Cerebellar nuclear complex (tissue), 1 donor: Measurements from ENCODE around the gene TADA3.
"Not testable (repeated sequence)": the region's sequence is repeated elsewhere in the genome, so short reads cannot be mapped to it uniquely, and the experiment has no call there.

Experiments used
- DNase-seq, 2 experiments: peaks; one replicate each; lab custom pipeline; 2025; lab: John Stamatoyannopoulos, UW

Gene TADA3

DNA sequence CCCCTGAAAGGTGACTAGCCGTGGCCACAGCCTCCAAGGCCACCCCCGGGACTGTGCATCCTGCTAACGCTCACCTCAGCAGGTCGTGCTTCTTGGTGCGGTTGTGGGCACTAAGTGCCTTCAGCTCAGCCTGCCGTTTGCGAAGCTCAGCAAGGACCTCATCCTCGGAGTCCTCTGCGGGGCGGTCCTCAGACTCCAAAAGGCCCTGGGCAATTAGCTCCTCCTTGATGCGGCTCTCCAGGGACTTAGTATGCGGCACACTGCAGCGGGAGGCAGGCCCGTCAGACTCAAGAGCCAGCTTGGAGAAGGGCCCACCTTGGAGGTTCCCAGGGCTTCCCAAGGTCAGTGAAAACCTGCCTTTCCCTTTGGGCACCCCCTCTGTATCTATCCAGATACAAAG is 8.3 kb downstream of the TADA3 start:
- no peak for DNase-seq

DNA sequence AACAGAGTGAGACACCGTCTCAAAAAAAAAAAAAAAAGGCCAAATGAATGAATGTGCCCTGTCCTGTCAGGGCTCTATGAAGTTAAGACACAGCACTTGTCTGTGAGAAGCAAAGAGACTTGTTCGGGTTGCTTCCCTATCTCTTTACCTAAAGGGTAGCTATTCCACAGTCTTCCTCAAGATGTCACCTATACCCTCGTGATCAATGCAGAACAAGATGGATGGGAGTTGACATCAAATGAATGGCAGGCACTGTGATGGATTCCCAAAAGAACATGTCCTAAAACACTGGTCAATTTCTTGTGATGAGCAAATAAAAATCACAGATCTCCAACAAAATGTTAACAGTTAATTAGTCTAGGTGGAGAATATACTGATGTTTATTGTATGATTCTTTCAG is 9.5 kb downstream of the TADA3 start:
- DNase-seq, result no peak

DNA sequence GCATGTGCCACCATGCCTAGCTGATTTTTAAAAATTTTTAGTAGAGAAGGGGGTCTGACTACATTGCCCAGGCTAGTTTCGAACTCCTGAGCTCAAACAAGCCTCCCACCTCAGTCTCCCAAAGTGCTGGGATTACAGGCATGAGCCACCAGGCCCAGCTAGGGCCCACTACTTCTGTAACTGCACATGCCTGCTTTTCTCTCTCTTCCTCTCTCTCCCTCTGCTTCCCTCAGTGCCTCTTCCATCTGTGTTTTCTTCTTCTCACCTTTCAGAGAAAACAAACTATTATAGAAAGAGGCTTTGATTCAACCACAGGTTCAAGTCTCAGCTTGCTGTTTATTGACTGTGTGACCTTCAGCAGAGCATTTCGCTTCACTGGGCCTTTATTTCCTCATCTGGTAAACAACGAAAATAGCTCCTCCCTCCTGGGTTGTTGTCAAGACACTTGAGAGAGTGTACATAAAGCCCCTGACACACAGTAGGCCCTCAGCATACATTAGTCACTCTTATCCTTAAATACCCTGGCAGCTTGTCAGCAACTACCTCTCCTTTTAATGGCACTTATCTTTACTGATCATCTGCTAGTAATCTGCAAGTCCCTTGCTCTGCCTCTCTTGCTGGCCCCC is 10.2 kb downstream of the TADA3 start:
- DNase-seq, result no peak

DNA sequence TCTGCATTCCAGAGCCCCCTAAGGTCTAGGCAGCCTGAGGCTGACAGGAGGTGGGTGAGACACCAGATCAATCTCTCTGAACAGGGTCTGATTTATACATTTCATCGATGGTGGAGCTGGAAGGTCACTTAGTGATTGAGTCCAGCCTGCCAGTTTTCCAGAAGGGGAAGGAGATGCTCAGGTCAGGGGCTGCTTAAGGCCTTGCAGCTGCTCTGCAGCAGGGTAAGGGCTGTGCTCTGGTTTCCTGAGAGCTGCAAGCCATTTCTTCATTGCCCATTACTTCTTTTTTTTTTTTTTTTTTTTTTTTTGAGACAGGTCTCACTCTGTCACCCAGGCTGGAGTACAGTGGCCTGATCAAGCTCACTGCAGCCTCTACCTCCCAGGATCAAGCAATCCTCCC is 10.7 kb downstream of the TADA3 start:
- no peak for DNase-seq

DNA sequence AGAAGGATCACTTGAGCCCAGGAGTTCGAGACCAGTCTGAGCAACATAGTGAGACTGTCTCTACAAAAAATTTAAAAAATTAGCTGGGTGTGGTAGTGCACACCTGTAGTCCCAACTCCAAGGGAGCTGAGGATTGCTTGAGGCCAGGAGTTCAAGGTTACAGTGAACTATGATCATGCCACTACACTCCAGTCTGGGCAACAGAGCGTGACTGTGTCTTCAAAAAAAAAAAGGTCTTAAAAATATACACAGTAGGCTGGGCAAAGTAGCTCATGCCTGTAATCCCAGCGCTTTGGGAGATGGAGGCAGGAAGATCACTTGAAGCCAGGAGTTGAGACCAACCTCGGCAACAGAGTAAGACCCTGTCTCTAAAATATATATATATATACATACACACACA is 11.4 kb downstream of the TADA3 start:
- DNase-seq, result no peak

DNA sequence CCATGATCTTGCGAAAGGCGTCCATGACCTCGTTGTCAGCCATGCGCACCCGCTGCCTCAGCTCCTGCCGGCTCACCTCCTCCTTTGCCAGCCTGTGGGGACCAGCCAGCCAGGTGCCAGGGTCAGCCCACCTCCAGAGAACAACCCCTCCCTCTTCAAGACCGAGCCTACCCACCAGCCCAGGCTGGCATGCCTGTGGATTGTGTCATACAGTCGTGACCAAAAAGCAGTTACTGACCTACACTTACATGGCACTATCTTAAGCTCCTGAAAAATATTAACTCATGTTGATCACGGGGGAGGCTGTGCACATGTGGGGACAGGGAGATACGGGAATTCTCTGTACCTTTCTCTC is 11.8 kb downstream of the TADA3 start:
- no peak for DNase-seq

DNA sequence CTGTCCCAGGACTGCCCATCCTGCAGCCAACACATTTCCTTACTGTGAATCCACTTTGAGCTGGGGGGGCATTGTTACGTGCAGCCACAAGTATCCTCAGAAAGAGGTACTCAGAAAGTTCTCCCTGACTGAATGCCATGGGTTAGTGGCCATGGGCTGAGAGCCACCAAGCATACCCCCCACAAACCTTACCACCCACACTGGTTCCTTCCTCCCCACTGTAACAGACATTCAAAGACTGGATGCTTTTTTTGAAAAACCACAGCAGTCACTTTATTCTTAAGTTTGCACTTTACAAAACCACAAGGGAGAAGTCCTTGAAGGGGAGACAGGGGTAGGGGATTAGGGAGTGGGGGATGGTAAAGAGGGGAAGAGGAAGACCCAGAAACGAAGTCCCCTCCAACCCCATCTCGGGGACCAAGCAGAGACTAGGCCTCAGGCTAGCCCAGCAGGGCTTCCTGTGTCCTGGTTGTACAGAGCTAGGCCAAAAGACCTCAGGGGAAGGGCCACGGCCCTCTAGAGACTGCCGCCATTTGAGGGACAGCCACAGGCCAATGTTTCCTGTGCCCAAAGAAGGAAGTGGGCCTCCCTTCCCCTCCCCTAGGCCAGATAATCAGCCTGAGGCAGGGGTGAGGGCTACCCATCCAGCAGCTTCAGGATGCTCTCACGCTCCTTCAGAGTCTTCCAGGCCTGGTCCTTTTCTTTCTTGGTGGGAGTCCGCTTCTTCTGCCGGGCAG is 12.4 kb downstream of the TADA3 start:
- DNase-seq, result no peak

DNA sequence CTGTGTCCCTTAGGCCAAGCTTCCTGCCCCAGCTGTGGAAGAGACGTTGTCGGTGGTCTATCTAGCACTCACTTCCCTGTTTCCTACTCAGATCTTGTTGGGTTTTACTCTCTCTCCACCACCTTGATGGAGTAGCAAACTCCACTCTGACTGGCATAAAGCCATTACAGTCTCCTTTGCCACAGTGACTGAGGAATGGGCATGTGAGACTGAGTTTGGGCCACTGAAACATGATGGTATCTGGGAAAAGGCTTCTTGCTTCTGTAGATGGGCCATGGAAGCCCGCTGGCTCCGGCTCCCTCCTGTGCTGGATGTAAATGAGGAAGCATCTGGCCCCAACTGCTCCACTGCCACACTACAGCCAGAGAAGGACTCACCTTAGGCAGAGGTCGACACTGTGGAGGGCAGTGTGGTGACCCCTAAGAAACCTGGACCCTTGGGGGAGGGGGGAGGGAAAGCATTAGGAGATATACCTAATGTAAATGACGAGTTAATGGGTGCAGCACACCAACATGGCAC is 13.1 kb downstream of the TADA3 start:
- no peak for DNase-seq

DNA sequence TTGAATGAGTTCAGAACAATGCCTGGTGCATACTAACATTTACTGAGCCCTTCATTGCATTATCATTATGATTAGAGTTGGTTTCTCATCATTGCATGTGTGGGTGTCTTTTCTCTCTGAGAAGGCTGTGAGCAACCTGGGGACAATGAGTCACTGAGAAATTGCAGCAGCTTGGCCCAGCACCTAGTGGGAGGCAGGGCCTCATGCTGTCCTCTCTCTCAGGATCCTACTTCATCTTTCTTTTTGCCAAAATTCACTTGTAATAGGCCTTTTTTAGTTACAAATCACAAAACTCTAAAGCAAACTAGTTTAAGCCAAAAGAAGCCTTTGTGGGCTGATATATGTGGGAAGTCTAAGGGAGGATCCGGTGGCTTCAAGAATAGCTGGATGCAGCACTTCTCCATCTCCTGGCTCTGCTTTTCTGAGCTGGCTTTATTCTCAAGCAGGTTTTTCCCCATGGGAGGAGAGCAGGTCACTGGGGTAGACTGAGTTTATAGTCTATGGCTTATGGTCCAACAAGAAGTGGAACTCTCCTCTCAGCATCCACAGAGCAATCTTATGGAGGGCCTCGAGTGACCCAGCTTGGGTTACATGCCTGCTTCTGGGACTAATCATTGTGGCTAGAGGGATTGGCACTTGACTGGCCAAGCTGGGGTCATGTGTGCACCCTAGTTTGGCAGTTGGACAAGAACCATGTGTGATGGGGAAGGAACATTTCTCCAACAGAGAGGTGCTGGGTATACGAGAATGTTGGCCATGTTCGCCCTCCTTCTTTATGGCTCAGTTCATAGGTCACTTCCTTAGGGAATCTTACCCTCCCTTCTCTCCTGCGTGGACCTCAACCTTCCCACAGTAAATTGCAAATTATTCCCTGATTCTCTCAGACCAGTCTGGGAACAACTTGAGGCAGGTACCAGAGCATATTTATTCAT is 13.9 kb downstream of the TADA3 start:
- no peak for DNase-seq

DNA sequence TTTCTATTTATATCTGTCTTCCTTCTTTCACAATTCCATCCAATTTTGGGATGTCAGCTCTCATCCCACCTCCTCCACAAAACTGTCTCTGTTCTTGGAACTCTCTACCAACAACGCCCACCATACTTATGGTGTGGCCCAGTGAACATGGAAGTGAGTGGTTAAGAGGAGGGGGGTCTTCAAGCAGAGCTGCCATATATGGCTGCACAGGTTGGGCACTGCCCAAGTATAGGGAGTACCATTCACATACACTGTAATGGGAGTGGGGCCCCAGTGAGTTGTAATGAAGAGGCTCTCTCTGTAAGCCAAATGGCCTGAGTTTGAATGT is 14.6 kb downstream of the TADA3 start:
- no peak for DNase-seq

DNA sequence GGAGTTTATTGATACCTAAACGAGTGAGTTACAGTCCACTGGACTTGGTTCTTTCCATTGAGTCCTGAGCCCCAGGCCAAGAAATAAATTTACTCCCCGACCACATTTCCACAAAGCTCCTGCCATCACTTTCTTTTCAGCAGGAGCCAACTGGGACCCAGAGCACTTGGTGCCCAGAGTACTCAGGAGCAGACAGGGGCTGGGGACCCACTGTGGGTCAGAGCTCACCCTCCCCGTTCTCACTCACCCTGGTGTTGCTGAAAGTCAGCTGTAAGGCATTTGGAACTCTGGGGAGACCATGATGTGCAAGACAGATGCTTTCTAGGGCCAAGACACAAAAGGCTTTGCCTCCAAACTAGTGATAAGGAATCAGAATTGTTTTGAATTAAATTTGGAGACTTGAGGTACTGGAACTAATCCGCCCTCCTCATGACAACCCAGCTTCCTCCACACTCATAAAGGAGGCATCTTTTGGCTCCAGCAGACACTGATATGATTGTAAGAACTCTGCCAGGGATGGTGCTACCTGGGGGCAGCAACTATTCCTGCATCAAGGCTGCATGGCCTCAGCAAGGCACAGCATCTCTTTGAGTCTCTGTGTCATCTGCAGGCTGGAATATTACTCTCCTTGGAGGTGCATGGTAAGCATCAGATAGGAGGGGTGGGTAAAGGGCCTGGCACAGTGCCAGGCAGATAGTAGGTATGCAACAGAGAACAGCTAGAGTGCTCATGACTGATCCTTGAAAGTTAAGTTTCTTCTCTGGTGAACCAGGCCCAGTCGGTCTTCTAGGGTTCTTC is 15.2 kb downstream of the TADA3 start:
- no peak for DNase-seq

DNA sequence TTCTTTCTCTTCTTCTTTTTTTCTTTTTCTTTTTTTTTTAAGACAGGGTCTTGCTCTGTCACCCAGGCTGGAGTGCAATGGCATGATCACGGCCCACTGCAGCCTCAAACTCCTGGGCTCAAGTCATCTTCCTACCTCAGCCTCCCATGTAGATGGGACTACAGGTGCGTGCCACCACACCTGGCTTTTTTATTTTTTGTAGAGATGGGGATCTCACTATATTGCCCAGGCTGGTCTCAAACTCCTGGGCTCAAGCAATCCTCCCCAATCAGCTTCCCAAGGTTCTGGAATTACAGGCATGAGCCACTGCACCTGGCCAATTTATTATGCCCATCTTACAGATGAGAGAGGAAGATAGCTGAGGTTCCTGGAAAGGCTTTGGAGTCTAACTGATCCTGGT is 21.3 kb downstream of the TADA3 start:
- not testable (repeated sequence) for DNase-seq

DNA sequence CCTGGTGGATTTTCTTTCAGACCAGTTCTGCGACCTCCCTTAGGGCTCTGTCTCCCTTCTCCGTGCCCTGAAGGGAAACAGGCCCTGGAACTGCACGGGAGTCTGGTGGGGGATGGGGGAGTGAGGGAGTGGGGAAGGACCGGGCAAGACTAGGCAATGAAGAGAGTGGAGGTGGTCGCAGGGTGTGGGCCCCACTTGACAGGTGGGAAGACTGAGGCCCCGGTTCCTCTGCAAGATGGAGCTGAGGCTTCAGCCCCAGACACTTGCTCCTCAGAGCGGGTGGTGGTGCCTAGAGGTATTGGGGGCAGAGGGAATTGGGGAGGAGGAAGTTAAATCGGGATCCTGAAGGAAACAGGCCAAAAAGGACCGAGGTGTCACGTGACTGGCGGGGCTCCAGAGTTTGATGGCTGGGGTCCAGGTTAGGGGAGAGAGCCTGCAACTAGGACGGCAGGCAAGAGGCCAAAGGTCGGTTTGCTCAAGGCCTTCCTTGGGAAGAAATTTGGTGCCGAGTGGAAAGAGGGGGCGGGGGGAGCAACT is 21.9 kb downstream of the TADA3 start:
- DNase-seq, result peak in 1 of 2 experiments; percentile 6

DNA sequence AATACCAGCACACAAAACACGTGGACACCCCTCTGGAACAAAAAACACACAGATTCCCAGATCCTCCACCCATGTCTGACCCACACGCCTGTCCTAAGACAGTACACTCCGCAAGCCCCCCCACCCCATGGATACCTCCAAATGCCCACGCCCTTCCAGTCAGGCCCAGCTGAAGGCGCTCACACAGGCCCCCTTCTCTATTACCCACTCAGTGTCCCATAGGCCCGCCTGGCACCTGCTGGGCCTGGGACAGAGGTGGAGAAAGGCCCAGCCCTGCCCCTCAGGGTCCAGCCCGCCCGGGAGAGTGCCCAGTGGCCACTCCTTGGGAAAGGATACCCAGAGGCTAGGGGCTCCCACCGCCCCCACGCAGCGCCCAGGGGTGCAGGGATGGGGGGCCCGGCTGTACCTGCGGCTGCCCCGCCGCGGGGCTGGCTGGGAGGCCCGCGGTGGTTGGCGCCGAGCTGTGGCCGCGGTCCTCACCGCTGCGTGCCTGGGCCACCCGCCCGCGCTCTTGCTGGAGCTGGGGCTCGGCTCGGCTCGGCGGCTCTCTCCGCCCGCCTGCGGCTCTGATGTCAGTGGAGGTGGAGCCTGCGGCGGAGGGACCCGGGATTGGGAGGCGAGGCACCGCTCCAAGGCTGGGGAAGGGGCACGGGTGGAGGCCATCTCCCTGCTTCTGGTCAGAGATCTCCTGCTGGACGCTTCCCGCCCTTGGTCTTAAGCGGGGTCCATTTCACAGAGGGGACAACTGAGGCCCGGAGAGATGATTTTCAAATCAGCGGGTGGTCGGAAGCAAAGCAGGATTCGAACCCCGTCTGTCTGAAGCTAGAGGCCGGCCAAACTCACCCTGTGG is 22.6 kb downstream of the TADA3 start, which contains the start of gene CAMK1:
CAMK1 (minus strand) TSS at position 522 of the 850 bp plus-strand sequence. CDS start 2,198 bp downstream, outside the sequence.
- peak in 1 of 2 experiments; percentile 47 for DNase-seq

DNA sequence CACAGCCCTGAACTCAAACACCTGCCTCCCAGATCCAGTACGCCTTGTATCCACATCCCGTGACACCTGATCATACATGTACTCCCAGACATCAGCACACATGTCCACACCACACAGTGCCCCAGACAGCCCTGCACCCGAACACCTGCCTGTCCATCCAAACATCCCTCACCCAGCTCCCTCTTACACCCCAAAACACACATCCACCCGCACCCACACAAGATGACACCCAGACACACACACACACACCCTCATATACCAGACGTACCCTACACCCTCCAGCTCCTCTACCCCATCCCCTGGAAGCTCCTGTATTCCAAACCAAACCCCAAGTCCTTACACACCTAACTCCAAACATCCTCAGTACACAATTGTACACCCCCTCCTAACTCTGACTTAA is 23.3 kb downstream of the TADA3 start:
- no peak for DNase-seq

DNA sequence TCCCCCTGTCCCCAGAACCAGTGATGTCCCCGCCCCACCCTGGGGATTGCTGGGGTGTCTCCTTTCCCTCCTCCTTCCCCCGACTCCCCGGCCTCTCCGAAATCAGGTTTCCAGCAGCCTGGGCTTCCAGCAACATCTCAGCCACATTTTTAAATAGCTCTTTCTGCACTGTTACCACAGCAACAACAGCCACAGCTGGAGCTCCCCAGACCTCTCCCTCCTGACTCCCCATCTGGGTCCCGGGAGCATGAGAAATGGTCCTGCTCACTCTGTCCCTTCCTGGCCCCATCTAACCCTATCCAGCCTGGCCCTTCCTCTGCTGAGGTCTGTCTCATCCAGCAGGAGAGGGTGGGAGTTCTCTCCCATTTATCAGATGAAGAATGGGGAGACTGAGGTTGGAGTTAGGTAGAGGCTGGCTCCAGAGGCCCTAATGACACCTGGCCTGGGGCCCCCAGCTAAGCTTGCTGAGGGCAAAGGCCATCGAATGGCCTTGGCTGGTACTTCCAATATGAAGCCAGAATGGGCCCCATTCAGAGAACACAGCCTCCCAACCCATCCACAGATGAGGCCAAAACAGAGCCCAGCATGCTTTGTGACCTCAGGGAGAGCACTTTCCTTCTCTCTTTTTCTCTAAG is 24.0 kb downstream of the TADA3 start:
- DNase-seq, result no peak

DNA sequence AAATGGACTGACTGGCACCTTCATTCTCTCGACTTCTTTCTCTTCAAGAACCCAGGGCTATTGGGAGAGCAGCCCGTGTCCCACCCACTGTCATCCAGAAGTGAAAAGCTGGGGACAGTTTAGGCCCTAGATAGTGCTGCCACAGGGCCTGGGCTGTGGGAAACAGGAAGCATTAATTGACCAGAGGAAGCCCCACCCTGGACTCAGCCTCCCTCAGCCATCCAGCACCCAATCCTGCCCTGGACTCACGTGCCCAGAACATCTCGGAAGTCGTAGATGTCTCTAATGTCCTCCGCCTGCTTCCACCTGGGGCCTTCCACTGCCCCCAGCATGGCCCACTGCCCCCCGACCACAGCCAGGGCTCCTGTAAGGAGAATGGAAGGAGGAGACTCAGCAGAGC is 24.9 kb downstream of the TADA3 start:
- no peak for DNase-seq

DNA sequence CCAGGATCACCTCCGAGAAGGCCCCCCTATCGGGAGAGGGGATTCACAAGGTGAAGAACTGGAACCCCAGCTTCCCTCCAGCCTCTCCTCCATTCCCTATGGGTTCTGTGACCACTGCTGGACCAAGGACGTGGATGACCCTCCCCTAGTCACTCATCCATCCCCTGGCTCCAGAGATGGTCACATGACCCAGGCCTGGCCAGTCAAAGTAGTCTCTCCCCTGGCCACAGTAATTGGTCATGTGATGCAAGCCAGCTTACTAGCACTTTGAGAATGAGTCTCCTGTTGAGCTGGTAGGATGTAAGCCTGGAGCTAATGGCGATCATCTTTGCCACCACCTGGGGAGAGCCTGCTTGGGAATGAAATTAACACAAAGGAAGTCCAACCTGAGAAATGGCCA is 26.4 kb downstream of the TADA3 start:
- DNase-seq, result no peak

DNA sequence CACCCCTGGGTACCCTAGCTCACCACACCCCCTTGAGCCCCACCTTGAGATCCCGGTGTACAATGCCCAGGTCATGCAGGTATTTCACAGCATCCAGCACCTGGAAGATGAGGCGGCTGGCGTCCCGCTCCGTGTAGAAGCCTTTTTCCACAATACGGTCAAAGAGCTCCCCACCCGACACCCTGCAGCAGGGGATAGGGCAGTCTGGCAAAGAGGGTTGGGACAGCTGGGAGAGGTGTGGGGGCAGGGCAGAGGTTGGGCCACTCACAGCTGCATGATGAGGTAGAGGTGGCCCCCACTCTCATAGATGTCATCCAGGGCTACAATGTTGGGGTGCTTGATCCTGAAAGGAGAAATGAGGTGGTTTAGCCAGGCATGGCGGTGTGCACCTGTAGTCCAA is 29.4 kb downstream of the TADA3 start:
- DNase-seq, result no peak

DNA sequence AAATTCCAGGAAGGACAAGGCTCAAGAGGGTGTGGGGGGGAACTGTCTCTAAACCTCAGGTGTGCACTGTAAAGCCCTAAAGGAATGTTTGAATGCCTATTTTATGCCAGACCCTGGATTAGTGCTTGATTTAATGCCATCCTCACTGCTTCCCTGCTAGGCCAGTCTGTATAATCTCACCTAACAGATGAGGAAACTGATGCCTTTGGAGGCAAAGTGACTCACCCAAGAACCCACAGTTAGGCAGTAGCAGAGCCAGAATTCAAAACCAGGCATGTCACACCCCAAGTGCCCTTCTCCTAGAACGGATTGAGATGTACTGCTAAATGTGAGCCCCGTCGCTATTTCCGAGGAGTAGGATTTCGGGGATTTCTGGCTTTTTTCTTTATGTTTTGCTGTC is 30.4 kb downstream of the TADA3 start:
- no peak for DNase-seq
